HepG2 (cell line): ENCODE results near the gene SMARCA2. TPM values are rescaled to one million over a fixed set of nuclear protein-coding genes. Genes with fewer than 3 reads are reported as not detected.

Source experiments
- ATAC-seq: fragments of 200-7000 bp; cut with Tn5 transposase; 3 replicates; pipeline ENCODE4 v1.9.1; 2020; ENCODE audit warnings: mild to moderate bottlenecking, moderate library complexity
- BruUV-seq: library from RNA; stranded (reverse); fragments of 400-500 nt; replicated peaks from 2 replicates; lab custom pipeline; 2021; lab: Mats Ljungman, UMichigan
- CTCF ChIA-PET: fragments of 300-600 bp; formaldehyde crosslinking; extraction: SDS; loops from one replicate; lab custom pipeline; 2021; ENCODE audit warnings: low total read pairs, inconsistent platforms, low intra/inter-chr PET ratio; lab: Yijun Ruan, JAX
- POLR2A ChIA-PET: fragments of 350-600 bp; sonication (Branson Sonifier 250); formaldehyde crosslinking; loops from one replicate; lab custom pipeline; 2020; ENCODE audit warnings: antibody characterized with exemption, inconsistent platforms; lab: Yijun Ruan, JAX
- DNase-seq: peaks from one replicate; pipeline ENCODE4 v3.0.0-alpha.2; 2015; ENCODE audit warnings: low spot score
- FAIRE-seq: peaks from 3 replicates; lab custom pipeline; 2011; peaks lifted over from hg19 to GRCh38; lab: Jason Lieb, UNC
- H2AFZ ChIP-seq: one replicate; pipeline ENCODE4 v1.6.1; 2011; ENCODE audit warnings: low read length, inconsistent platforms
- H3K27ac ChIP-seq: fragments of 300-600 bp; 3 replicates; pipeline ENCODE4 v1.8.0; 2011; ENCODE audit warnings: mixed run types, mild to moderate bottlenecking, mixed read lengths, low read length, inconsistent platforms; ENCODE audit not compliant: insufficient read depth; ENCODE audit errors: extremely low read length
- H3K27me3 ChIP-seq, 2 experiments: fragments of 200-600 bp in 1 of 2; 2 replicates in 1 of 2; 3 replicates in 1 of 2; pipeline versions ENCODE4 v1.6.0 to v1.8.0; 2011; ENCODE audit warnings: low read length in 2 of 2, mild to moderate bottlenecking in 2 of 2, moderate library complexity in 2 of 2, inconsistent platforms in 1 of 2; ENCODE audit not compliant: insufficient read depth in 2 of 2, control insufficient read depth in 1 of 2
- H3K36me3 ChIP-seq, 2 experiments: fragments of 200-600 bp in 1 of 2; replicated peaks in 1 of 2; 2 replicates in 1 of 2; 3 replicates in 1 of 2; pipeline versions ENCODE4 v1.5.1 to v1.8.0; 2011; ENCODE audit warnings: low read length in 2 of 2, inconsistent platforms in 1 of 2; ENCODE audit not compliant: insufficient read depth in 2 of 2, control insufficient read depth in 1 of 2
- H3K4me1 ChIP-seq: 2 replicates; pipeline ENCODE4 v1.5.1; 2012; ENCODE audit warnings: low read length, inconsistent platforms; ENCODE audit not compliant: insufficient read depth
- H3K4me2 ChIP-seq: 2 replicates; pipeline ENCODE4 v1.6.0; 2011; ENCODE audit warnings: low read depth, low read length, inconsistent platforms
- H3K4me3 ChIP-seq, 3 experiments: fragments of 200-600 bp in 1 of 3; sonication (generic), shearing (Covaris generic) in 1 of 3; replicated peaks in 1 of 3; 2 replicates each; pipeline ENCODE4 v1.5.1; 2011 to 2016; ENCODE audit warnings: low read length in 3 of 3, inconsistent platforms in 2 of 3, low read depth in 2 of 3, mild to moderate bottlenecking in 2 of 3, control low read depth in 1 of 3, mixed read lengths in 1 of 3; ENCODE audit not compliant: insufficient read depth in 1 of 3
- H3K79me2 ChIP-seq: one replicate; pipeline ENCODE4 v1.6.1; 2011; ENCODE audit warnings: low read length, inconsistent platforms; ENCODE audit not compliant: insufficient read depth
- H3K9ac ChIP-seq: 2 replicates; pipeline ENCODE4 v1.6.0; 2011; ENCODE audit warnings: mild to moderate bottlenecking, low read depth, low read length, inconsistent platforms; ENCODE audit not compliant: insufficient read depth
- H3K9me3 ChIP-seq: 2 replicates; pipeline ENCODE4 v1.5.1; 2012; ENCODE audit warnings: mild to moderate bottlenecking, low read length
- H4K20me1 ChIP-seq: 2 replicates; pipeline ENCODE4 v1.6.0; 2011; ENCODE audit warnings: inconsistent platforms, mild to moderate bottlenecking, low read length, moderate library complexity; ENCODE audit not compliant: insufficient read depth
- CHD4 ChIP-seq: fragments of 200-600 bp; sonication (generic); IDR thresholded peaks from 2 replicates; pipeline ENCODE4 v1.7.0; 2017; ENCODE audit warnings: mild to moderate bottlenecking, low read length, borderline replicate concordance
- GATA4 ChIP-seq: sonication (generic); IDR thresholded peaks from 2 replicates; pipeline ENCODE4 v1.6.1; 2016; ENCODE audit warnings: antibody characterized with exemption, low read depth, borderline replicate concordance
- LCORL ChIP-seq, 2 experiments: fragments of 450-650 bp in 1 of 2; sonication (generic) in 1 of 2; formaldehyde crosslinking in 1 of 2; IDR thresholded peaks; 2 replicates each; pipeline versions ENCODE4 v1.5.0 to v1.6.1; 2017 to 2020; ENCODE audit warnings: antibody characterized with exemption in 1 of 2, missing genetic modification reagents in 1 of 2
- RFX1 ChIP-seq: fragments of 450-650 bp; IDR thresholded peaks from 2 replicates; pipeline ENCODE4 v1.6.1; 2017
- ZNF737 ChIP-seq: sonication (generic); formaldehyde crosslinking; IDR thresholded peaks from 2 replicates; pipeline ENCODE4 v1.5.0; 2020; ENCODE audit warnings: missing genetic modification reagents, mild to moderate bottlenecking, borderline replicate concordance
- WGBS: methylation state at CpG from one replicate; pipeline ENCODE4 v1.1.6; 2017; ENCODE audit warnings: low lambda C conversion rate; 5-methylcytosine and 5-hydroxymethylcytosine counted together
- in situ Hi-C: cut with HindIII; loops from 2 replicates; pipeline ENCODE4 v1.10.0; 2017; ENCODE audit warnings: low pct_unique_long_range_greater_than_20kb; ENCODE audit not compliant: extremely low pct_ligation_motif_present
- intact Hi-C: fragments of 100-400 bp; cut with micrococcal nuclease; formaldehyde crosslinking; loops from one replicate; pipeline ENCODE4 v1.10.0; 2022; ENCODE audit not compliant: unreplicated experiment
- polyA plus RNA-seq, 8 experiments: library from polyadenylated mRNA; depleted of rRNA in 3 of 8; stranded (reverse) in 7 of 8; unstranded in 1 of 8; fragments of >200 nt; fragmentation: Illumina TruSeq in 4 of 8; extraction: Trizol in 4 of 8; gene quantifications; 2 replicates each; pipeline versions ENCODE4 v1.2.1 to v1.2.3, GENCODE V29; 2011 to 2016; ENCODE audit warnings: low read depth in 4 of 8, missing spikeins in 1 of 8, mixed read lengths in 1 of 8; ENCODE audit not compliant: insufficient read depth in 1 of 8
- total RNA-seq, 5 experiments: library from RNA; depleted of rRNA; stranded (reverse); fragments of >200 nt; fragmentation: Illumina TruSeq; extraction: Trizol; gene quantifications; 2 replicates each; pipeline ENCODE4 v1.2.3, GENCODE V29; 2016; ENCODE audit warnings: low read depth in 1 of 5
- TF ChIP-seq, protein P1 (sequence below): sonication (generic); formaldehyde crosslinking; IDR thresholded peaks from 2 replicates; pipeline ENCODE4 v1.4.0; 2020; ENCODE audit warnings: missing genetic modification reagents; ENCODE audit errors: not compliant biosample characterization
- TF ChIP-seq, protein P2 (sequence below): sonication (generic); formaldehyde crosslinking; IDR thresholded peaks from 2 replicates; pipeline ENCODE4 v1.5.0; 2020; ENCODE audit warnings: mild to moderate bottlenecking, low read depth, missing genetic modification reagents, borderline replicate concordance
- TF ChIP-seq, protein P3 (sequence below): fragments of 450-650 bp; IDR thresholded peaks from 2 replicates; pipeline ENCODE4 v1.6.1; 2017; ENCODE audit warnings: mild to moderate bottlenecking
- TF ChIP-seq, protein P4 (sequence below): IDR thresholded peaks from 2 replicates; pipeline ENCODE4 v1.6.1; 2016; ENCODE audit warnings: control low read depth
- TF ChIP-seq, protein P5 (sequence below): sonication (generic); formaldehyde crosslinking; IDR thresholded peaks from 2 replicates; pipeline ENCODE4 v1.5.0; 2020; ENCODE audit warnings: mild to moderate bottlenecking, missing genetic modification reagents
- TF ChIP-seq, protein P6 (sequence below): sonication (generic); formaldehyde crosslinking; IDR thresholded peaks from 2 replicates; pipeline ENCODE4 v1.4.0; 2020; ENCODE audit warnings: missing genetic modification reagents
- TF ChIP-seq, protein P7 (sequence below): sonication (generic); formaldehyde crosslinking; IDR thresholded peaks from 2 replicates; pipeline ENCODE4 v1.4.0; 2020; ENCODE audit warnings: missing genetic modification reagents

Gene SMARCA2
- total and polyA plus RNA-seq, 2 of the 13 experiments (the other 11 are each of a cell fraction or from before 2014, with no cell fraction given) = 22.5 to 23.7 TPM

DNA sequence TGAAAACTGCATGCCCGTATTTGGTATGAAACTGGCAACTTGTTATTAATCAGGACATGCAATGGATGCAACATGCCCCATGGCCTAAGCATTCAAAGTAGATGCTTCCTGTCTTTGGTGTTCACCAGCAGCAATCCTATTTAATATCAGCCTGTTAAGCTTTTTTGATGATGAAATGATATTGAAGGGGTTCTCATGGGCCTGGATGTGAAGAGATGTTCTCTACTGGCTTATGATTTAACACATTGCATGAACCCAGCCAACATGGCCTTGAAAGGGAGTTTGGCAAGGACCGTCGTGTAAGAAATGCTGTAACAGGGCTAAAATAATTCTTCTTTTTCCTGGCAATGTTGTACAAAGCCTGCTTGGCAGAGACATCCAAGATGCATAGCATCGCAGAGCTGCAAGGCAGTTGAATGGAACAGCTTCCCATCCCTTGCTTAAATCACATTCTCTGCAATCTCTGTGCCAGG, 111.2 kb downstream of the SMARCA2 start:
- ChIA-PET POLR2A (no interaction called here), CTCF (no interaction called here)
- WGBS = 82% methylated on average over 4 of the region's 4 CpGs
- in situ Hi-C loops (no loop called here), intact Hi-C loops (loop anchor here (10.0 kb wide), 1 partner anchor 708 kb away; no protein-coding TSS in a partner anchor)
- ATAC-seq (no peak), FAIRE-seq (no peak), DNase-seq (no peak)
- Histone ChIP-seq H3K79me2 (no peaks in the 10 kb centered on the region), H3K27me3 (no peaks in the 10 kb centered on the region), H3K9me3 (no peaks in the 10 kb centered on the region), H3K4me1 (no peaks in the 10 kb centered on the region), H3K9ac (no peak overlapping the region), H3K27ac (no peak overlapping the region), H2AFZ (no peak overlapping the region), H3K4me2 (no peak overlapping the region), H3K4me3 (no peak overlapping the region), H4K20me1 (no peaks in the 10 kb centered on the region), H3K36me3 (peaks cover 3 to 16% of the 10 kb centered on the region in 2 experiments; a peak in 2 of 5 replicates)
- no TSS peak for BruUV-seq
- TF ChIP-seq CHD4 = no peak
- TF ChIP-seq, protein P1, sequence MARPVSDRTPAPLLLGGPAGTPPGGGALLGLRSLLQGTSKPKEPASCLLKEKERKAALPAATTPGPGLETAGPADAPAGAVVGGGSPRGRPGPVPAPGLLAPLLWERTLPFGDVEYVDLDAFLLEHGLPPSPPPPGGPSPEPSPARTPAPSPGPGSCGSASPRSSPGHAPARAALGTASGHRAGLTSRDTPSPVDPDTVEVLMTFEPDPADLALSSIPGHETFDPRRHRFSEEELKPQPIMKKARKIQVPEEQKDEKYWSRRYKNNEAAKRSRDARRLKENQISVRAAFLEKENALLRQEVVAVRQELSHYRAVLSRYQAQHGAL = no peak
- TF ChIP-seq, protein P2, sequence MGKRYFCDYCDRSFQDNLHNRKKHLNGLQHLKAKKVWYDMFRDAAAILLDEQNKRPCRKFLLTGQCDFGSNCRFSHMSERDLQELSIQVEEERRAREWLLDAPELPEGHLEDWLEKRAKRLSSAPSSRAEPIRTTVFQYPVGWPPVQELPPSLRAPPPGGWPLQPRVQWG = no peak
- TF ChIP-seq, protein P3, sequence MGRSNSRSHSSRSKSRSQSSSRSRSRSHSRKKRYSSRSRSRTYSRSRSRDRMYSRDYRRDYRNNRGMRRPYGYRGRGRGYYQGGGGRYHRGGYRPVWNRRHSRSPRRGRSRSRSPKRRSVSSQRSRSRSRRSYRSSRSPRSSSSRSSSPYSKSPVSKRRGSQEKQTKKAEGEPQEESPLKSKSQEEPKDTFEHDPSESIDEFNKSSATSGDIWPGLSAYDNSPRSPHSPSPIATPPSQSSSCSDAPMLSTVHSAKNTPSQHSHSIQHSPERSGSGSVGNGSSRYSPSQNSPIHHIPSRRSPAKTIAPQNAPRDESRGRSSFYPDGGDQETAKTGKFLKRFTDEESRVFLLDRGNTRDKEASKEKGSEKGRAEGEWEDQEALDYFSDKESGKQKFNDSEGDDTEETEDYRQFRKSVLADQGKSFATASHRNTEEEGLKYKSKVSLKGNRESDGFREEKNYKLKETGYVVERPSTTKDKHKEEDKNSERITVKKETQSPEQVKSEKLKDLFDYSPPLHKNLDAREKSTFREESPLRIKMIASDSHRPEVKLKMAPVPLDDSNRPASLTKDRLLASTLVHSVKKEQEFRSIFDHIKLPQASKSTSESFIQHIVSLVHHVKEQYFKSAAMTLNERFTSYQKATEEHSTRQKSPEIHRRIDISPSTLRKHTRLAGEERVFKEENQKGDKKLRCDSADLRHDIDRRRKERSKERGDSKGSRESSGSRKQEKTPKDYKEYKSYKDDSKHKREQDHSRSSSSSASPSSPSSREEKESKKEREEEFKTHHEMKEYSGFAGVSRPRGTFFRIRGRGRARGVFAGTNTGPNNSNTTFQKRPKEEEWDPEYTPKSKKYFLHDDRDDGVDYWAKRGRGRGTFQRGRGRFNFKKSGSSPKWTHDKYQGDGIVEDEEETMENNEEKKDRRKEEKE = no peak
- TF ChIP-seq ZNF737 (CRISPR knock-in tag) = no peak
- no peak for TF ChIP-seq GATA4
- TF ChIP-seq, protein P4, sequence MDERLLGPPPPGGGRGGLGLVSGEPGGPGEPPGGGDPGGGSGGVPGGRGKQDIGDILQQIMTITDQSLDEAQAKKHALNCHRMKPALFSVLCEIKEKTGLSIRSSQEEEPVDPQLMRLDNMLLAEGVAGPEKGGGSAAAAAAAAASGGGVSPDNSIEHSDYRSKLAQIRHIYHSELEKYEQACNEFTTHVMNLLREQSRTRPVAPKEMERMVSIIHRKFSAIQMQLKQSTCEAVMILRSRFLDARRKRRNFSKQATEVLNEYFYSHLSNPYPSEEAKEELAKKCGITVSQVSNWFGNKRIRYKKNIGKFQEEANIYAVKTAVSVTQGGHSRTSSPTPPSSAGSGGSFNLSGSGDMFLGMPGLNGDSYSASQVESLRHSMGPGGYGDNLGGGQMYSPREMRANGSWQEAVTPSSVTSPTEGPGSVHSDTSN = no peak
- TF ChIP-seq, protein P5, sequence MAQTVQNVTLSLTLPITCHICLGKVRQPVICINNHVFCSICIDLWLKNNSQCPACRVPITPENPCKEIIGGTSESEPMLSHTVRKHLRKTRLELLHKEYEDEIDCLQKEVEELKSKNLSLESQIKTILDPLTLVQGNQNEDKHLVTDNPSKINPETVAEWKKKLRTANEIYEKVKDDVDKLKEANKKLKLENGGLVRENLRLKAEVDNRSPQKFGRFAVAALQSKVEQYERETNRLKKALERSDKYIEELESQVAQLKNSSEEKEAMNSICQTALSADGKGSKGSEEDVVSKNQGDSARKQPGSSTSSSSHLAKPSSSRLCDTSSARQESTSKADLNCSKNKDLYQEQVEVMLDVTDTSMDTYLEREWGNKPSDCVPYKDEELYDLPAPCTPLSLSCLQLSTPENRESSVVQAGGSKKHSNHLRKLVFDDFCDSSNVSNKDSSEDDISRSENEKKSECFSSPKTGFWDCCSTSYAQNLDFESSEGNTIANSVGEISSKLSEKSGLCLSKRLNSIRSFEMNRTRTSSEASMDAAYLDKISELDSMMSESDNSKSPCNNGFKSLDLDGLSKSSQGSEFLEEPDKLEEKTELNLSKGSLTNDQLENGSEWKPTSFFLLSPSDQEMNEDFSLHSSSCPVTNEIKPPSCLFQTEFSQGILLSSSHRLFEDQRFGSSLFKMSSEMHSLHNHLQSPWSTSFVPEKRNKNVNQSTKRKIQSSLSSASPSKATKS (CRISPR knock-in tag) = no peak
- no peak for TF ChIP-seq LCORL (IDR thresholded peaks at IDR 0.05)
- no peak for TF ChIP-seq LCORL (CRISPR knock-in tag; IDR thresholded peaks at IDR 0.05)
- TF ChIP-seq, protein P6, sequence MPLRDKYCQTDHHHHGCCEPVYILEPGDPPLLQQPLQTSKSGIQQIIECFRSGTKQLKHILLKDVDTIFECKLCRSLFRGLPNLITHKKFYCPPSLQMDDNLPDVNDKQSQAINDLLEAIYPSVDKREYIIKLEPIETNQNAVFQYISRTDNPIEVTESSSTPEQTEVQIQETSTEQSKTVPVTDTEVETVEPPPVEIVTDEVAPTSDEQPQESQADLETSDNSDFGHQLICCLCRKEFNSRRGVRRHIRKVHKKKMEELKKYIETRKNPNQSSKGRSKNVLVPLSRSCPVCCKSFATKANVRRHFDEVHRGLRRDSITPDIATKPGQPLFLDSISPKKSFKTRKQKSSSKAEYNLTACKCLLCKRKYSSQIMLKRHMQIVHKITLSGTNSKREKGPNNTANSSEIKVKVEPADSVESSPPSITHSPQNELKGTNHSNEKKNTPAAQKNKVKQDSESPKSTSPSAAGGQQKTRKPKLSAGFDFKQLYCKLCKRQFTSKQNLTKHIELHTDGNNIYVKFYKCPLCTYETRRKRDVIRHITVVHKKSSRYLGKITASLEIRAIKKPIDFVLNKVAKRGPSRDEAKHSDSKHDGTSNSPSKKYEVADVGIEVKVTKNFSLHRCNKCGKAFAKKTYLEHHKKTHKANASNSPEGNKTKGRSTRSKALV (CRISPR knock-in tag) = no peak
- no peak for TF ChIP-seq RFX1
- TF ChIP-seq, protein P7, sequence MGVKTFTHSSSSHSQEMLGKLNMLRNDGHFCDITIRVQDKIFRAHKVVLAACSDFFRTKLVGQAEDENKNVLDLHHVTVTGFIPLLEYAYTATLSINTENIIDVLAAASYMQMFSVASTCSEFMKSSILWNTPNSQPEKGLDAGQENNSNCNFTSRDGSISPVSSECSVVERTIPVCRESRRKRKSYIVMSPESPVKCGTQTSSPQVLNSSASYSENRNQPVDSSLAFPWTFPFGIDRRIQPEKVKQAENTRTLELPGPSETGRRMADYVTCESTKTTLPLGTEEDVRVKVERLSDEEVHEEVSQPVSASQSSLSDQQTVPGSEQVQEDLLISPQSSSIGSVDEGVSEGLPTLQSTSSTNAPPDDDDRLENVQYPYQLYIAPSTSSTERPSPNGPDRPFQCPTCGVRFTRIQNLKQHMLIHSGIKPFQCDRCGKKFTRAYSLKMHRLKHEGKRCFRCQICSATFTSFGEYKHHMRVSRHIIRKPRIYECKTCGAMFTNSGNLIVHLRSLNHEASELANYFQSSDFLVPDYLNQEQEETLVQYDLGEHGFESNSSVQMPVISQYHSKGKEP (CRISPR knock-in tag) = no peak
